NT2/D1 (cell line): Measurements from ENCODE around the gene B3GALT5.

Experiments used
- DNase-seq: peaks from one replicate; pipeline ENCODE4 v3.0.0-alpha.2; 2011; ENCODE audit warnings: low read depth, low spot score
- H3K27me3 ChIP-seq: 2 replicates; pipeline ENCODE4 v1.6.0; 2011; ENCODE audit warnings: mild to moderate bottlenecking; ENCODE audit not compliant: insufficient read length, insufficient read depth
- H3K36me3 ChIP-seq: 2 replicates; pipeline ENCODE4 v1.6.1; 2011; ENCODE audit warnings: mild to moderate bottlenecking, low read length, mixed read lengths; ENCODE audit not compliant: insufficient read depth, insufficient read length
- H3K4me1 ChIP-seq: 2 replicates; pipeline ENCODE4 v1.5.1; 2011; ENCODE audit not compliant: insufficient read depth, insufficient read length
- H3K4me3 ChIP-seq: 2 replicates; pipeline ENCODE4 v1.5.1; 2011; ENCODE audit warnings: low read depth; ENCODE audit not compliant: insufficient read length
- H3K9ac ChIP-seq: 2 replicates; pipeline ENCODE4 v1.6.0; 2011; ENCODE audit warnings: low read depth; ENCODE audit not compliant: insufficient read length
- H3K9me3 ChIP-seq: 2 replicates; pipeline ENCODE4 v1.5.1; 2011; ENCODE audit warnings: mild to moderate bottlenecking, low read length; ENCODE audit not compliant: insufficient read depth
- SUZ12 ChIP-seq: IDR thresholded peaks from 2 replicates; pipeline ENCODE4 v1.6.1; 2011; ENCODE audit not compliant: insufficient read length, insufficient read depth; ENCODE audit errors: extremely low read depth
- YY1 ChIP-seq: IDR thresholded peaks from 2 replicates; pipeline ENCODE4 v1.6.1; 2011; ENCODE audit not compliant: insufficient read length, insufficient read depth
- ZNF274 ChIP-seq: IDR thresholded peaks from 2 replicates; pipeline ENCODE4 v1.6.1; 2011; ENCODE audit warnings: mild to moderate bottlenecking, low read depth, low read length

Gene B3GALT5

GRCh38 chr21:39668369-39668768, 55.6 kb downstream of the B3GALT5 start:
- H3K4me1 ChIP-seq = peaks cover 4% of the 10 kb centered on the region
- H3K27me3 ChIP-seq = no peaks in the 10 kb centered on the region
- no peak overlapping the region for H3K9ac ChIP-seq
- DNase-seq = no peak
- peaks cover 8% of the 10 kb centered on the region for H3K36me3 ChIP-seq
- TF ChIP-seq YY1 (no peak), SUZ12 (no peak)
- H3K9me3 ChIP-seq = no peaks in the 10 kb centered on the region
- H3K4me3 ChIP-seq = no peak overlapping the region

GRCh38 chr21:39669485-39669884, 56.7 kb downstream of the B3GALT5 start:
- DNase-seq = no peak
- H3K27me3 ChIP-seq = no peaks in the 10 kb centered on the region
- H3K9ac ChIP-seq = no peak overlapping the region
- no peak overlapping the region for H3K4me3 ChIP-seq
- H3K9me3 ChIP-seq = no peaks in the 10 kb centered on the region
- TF ChIP-seq SUZ12 (no peak), ZNF274 (no peak), YY1 (no peak)
- no peaks in the 10 kb centered on the region for H3K4me1 ChIP-seq
- H3K36me3 ChIP-seq = no peaks in the 10 kb centered on the region

DNA sequence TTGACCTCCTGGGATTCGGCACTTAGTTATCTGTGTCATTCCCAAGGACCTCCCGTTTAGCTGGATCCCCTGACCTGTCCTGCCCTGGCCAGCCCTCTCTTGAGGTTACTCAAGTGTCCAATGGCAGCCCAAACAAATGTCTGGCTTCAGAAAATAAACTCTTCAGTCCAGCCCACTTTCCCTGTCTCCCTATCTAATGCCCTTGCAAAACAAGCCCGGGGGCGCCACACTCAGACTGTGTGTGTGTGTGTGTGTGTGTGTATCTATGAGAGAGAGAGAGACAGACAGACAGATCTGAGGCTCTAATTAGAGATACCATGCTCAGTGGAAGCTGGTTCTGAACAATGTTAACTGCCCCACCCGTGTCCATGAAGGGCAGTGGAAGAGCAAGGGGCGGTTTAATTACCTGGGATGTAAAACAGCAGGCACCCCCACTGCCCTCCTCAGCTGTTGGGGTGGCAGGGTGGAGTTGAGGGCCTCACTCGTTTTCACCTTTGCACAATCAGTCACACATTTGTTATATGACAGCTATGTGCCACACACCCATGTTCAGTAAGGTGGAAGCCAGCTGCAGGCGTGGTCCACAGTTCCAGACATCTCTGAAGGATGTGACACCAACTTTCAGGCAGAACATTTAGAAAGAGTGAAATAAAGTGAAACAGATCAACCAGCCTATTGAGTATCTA, 57.4 kb downstream of the B3GALT5 start:
- TF ChIP-seq SUZ12 (no peak), YY1 (no peak), ZNF274 (no peak)
- no peak for DNase-seq
- Histone ChIP-seq H3K4me1 (no peaks in the 10 kb centered on the region), H3K9me3 (no peaks in the 10 kb centered on the region), H3K36me3 (no peaks in the 10 kb centered on the region), H3K27me3 (no peaks in the 10 kb centered on the region), H3K4me3 (no peak overlapping the region), H3K9ac (no peak overlapping the region)

- Histone ChIP-seq H3K36me3 (no peaks in the 10 kb centered on the region), H3K4me3 (no peak overlapping the region), H3K27me3 (no peaks in the 10 kb centered on the region), H3K9ac (no peak overlapping the region), H3K9me3 (no peaks in the 10 kb centered on the region), H3K4me1 (no peaks in the 10 kb centered on the region)
- TF ChIP-seq YY1 (no peak), ZNF274 (no peak), SUZ12 (no peak)
- DNase-seq = no peak
Observed at GRCh38 chr21:39670701-39671100, 58.0 kb downstream of the B3GALT5 start.

DNA sequence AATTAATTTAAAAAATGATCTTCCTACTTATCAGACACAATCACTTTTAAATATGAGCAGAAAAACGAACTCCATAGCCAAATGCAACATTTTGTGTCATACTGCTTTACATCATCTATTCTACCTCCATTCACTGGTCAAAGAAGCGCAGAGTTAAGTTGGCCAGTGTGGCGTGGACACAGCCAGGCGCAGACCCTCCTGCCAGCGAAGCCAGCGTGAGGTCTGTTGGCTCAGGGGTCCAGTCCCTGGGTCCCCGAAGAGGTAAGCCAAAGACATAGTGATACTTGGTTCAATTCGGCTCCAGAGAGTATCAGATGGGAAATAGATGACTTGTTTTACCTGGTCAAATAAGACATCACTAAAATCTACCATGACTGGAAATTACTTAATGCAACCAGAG, 59.2 kb downstream of the B3GALT5 start:
- TF ChIP-seq YY1 = no peak
- TF ChIP-seq ZNF274 = no peak
- TF ChIP-seq SUZ12 = no peak
- H3K4me1 ChIP-seq = peaks cover 2% of the 10 kb centered on the region
- H3K36me3 ChIP-seq = no peaks in the 10 kb centered on the region
- H3K27me3 ChIP-seq = no peaks in the 10 kb centered on the region
- no peak overlapping the region for H3K9ac ChIP-seq
- DNase-seq = no peak
- no peak overlapping the region for H3K4me3 ChIP-seq
- H3K9me3 ChIP-seq = no peaks in the 10 kb centered on the region

- TF ChIP-seq YY1 (no peak), SUZ12 (no peak), ZNF274 (no peak)
- no peak for DNase-seq
- Histone ChIP-seq H3K9ac (no peak overlapping the region), H3K9me3 (no peaks in the 10 kb centered on the region), H3K27me3 (no peaks in the 10 kb centered on the region), H3K4me3 (no peak overlapping the region), H3K36me3 (no peaks in the 10 kb centered on the region), H3K4me1 (peaks cover 2% of the 10 kb centered on the region)
Observed at GRCh38 chr21:39673163-39673562, 60.4 kb downstream of the B3GALT5 start.

DNA sequence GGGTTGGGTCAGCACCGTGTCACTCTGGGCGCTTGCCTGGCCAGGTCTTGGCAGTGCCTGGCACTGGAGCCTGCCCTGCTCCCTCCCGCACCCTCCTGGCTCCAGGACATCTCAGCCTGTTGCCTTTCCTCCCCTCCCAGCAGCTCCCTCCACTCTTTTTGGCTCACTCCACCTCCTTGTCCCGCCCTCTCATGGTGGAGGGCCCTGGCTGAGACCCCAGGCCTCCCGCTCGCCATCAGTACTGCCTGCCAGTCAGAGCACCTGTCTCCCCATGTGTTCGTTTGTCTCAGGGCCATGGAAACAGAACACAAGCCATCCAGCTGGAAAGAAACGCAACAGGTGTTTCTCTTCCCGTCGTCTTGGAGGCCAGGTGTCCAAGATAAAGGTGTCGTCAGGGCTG, 61.0 kb downstream of the B3GALT5 start:
- no peak for DNase-seq

GRCh38 chr21:39674801-39675200, 62.1 kb downstream of the B3GALT5 start:
- Histone ChIP-seq H3K9ac (no peak overlapping the region), H3K27me3 (no peaks in the 10 kb centered on the region), H3K4me3 (no peak overlapping the region), H3K9me3 (peaks cover 6% of the 10 kb centered on the region; the same call in 1 of the 2 replicates), H3K4me1 (peaks cover 2% of the 10 kb centered on the region), H3K36me3 (no peaks in the 10 kb centered on the region)
- TF ChIP-seq SUZ12 (no peak), ZNF274 (no peak), YY1 (no peak)
- DNase-seq = no peak

More for the DNA sequence above, 61.0 kb downstream of the B3GALT5 start:
- H3K9me3 ChIP-seq = peaks cover 5% of the 10 kb centered on the region; the same call in 1 of the 2 replicates
- TF ChIP-seq ZNF274 = no peak
- no peak for TF ChIP-seq YY1
- TF ChIP-seq SUZ12 = no peak
- peaks cover 2% of the 10 kb centered on the region for H3K4me1 ChIP-seq
- H3K27me3 ChIP-seq = no peaks in the 10 kb centered on the region
- no peak overlapping the region for H3K4me3 ChIP-seq
- H3K36me3 ChIP-seq = no peaks in the 10 kb centered on the region
- H3K9ac ChIP-seq = no peak overlapping the region
